ENCODE results near the gene RBFOX2.

DNA sequence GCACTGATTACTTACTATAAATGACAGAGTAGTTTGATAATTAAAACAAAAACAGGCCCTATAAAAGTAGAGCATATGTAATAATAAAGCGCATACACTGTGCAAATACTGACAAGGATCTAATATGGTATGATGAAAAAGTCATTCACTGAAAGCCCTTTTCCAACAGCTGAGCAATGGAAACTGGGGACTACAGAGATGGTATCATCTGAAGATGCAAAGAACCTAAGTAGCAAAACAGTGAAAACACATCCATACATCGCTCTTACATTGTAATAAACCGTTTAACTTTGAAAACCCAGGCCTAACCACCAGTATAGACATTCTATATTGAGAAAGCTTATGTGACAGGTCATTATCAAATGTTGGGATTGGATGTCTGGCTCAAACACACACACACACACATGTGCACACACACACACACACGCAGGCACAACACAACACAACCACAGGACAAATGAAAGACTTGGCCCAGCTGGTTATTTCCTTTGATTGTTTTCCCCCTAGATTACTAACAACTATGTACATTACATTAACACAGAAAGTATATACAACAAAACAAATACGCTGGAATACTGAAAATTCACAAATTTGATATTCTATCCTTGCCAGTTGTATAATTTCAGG, 191.4 kb downstream of the RBFOX2 start:
- TF ChIP-seq, protein P1, sequence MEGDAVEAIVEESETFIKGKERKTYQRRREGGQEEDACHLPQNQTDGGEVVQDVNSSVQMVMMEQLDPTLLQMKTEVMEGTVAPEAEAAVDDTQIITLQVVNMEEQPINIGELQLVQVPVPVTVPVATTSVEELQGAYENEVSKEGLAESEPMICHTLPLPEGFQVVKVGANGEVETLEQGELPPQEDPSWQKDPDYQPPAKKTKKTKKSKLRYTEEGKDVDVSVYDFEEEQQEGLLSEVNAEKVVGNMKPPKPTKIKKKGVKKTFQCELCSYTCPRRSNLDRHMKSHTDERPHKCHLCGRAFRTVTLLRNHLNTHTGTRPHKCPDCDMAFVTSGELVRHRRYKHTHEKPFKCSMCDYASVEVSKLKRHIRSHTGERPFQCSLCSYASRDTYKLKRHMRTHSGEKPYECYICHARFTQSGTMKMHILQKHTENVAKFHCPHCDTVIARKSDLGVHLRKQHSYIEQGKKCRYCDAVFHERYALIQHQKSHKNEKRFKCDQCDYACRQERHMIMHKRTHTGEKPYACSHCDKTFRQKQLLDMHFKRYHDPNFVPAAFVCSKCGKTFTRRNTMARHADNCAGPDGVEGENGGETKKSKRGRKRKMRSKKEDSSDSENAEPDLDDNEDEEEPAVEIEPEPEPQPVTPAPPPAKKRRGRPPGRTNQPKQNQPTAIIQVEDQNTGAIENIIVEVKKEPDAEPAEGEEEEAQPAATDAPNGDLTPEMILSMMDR (IDR thresholded peaks at IDR 0.05), result no peak
- TF ChIP-seq, protein P2, sequence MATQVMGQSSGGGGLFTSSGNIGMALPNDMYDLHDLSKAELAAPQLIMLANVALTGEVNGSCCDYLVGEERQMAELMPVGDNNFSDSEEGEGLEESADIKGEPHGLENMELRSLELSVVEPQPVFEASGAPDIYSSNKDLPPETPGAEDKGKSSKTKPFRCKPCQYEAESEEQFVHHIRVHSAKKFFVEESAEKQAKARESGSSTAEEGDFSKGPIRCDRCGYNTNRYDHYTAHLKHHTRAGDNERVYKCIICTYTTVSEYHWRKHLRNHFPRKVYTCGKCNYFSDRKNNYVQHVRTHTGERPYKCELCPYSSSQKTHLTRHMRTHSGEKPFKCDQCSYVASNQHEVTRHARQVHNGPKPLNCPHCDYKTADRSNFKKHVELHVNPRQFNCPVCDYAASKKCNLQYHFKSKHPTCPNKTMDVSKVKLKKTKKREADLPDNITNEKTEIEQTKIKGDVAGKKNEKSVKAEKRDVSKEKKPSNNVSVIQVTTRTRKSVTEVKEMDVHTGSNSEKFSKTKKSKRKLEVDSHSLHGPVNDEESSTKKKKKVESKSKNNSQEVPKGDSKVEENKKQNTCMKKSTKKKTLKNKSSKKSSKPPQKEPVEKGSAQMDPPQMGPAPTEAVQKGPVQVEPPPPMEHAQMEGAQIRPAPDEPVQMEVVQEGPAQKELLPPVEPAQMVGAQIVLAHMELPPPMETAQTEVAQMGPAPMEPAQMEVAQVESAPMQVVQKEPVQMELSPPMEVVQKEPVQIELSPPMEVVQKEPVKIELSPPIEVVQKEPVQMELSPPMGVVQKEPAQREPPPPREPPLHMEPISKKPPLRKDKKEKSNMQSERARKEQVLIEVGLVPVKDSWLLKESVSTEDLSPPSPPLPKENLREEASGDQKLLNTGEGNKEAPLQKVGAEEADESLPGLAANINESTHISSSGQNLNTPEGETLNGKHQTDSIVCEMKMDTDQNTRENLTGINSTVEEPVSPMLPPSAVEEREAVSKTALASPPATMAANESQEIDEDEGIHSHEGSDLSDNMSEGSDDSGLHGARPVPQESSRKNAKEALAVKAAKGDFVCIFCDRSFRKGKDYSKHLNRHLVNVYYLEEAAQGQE (IDR thresholded peaks at IDR 0.05; ENCODE audit: insufficient read depth in 1 of 2, low read depth in 2 of 2, low read length in 1 of 2), result no peak

Measured in Panc1 (cell line).